GM12872 (cell line): Measurements from ENCODE around the gene PTCRA.

Experiments
- TF ChIP-seq, protein P1 (sequence below): IDR thresholded peaks from 3 replicates; pipeline ENCODE4 v1.5.1; 2011; ENCODE audit warnings: low read depth, mild to moderate bottlenecking, low read length, moderate library complexity; ENCODE audit not compliant: insufficient read depth

PTCRA gene

GRCh38 chr6:42885702-42886101 is 30.2 kb upstream of the PTCRA start:
- TF ChIP-seq, protein P1, sequence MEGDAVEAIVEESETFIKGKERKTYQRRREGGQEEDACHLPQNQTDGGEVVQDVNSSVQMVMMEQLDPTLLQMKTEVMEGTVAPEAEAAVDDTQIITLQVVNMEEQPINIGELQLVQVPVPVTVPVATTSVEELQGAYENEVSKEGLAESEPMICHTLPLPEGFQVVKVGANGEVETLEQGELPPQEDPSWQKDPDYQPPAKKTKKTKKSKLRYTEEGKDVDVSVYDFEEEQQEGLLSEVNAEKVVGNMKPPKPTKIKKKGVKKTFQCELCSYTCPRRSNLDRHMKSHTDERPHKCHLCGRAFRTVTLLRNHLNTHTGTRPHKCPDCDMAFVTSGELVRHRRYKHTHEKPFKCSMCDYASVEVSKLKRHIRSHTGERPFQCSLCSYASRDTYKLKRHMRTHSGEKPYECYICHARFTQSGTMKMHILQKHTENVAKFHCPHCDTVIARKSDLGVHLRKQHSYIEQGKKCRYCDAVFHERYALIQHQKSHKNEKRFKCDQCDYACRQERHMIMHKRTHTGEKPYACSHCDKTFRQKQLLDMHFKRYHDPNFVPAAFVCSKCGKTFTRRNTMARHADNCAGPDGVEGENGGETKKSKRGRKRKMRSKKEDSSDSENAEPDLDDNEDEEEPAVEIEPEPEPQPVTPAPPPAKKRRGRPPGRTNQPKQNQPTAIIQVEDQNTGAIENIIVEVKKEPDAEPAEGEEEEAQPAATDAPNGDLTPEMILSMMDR, result no peak

GRCh38 chr6:42889815-42890214 is 26.0 kb upstream of the PTCRA start:
- TF ChIP-seq, protein P1, result no peak

GRCh38 chr6:42890311-42891198 is 25.3 kb upstream of the PTCRA start:
- TF ChIP-seq, protein P1, result no peak

GRCh38 chr6:42891199-42891722 is 24.6 kb upstream of the PTCRA start:
- TF ChIP-seq, protein P1, result no peak

GRCh38 chr6:42896178-42896719 is 19.6 kb upstream of the PTCRA start:
- TF ChIP-seq, protein P1, result no peak

- TF ChIP-seq, protein P1, result peak; percentile 62
Measured at GRCh38 chr6:42898891-42899361, 16.9 kb upstream of the PTCRA start.

GRCh38 chr6:42899871-42900270 is 16.0 kb upstream of the PTCRA start:
- TF ChIP-seq, protein P1, result no peak
